ENCODE results near the gene HSD11B1. TPM values are rescaled to one million over a fixed set of nuclear protein-coding genes. Genes with fewer than 3 reads are reported as not detected.

HSD11B1 gene
- total RNA-seq, 1 donor from 2014 or later = not detected

GRCh38 chr1:209706622-209707021 lies 2.0 kb downstream of the HSD11B1 start:
- Mint-ChIP-seq H3K4me3 (ENCODE audit: unreplicated experiment) (no peak overlapping the region), H3K4me1 (ENCODE audit: unreplicated experiment) (no peaks in the 10 kb centered on the region), H3K27me3 (ENCODE audit: unreplicated experiment) (peaks cover 1% of the 10 kb centered on the region), H3K9me3 (ENCODE audit: unreplicated experiment) (no peaks in the 10 kb centered on the region), H3K27ac (ENCODE audit: unreplicated experiment) (no peak overlapping the region), H3K36me3 (ENCODE audit: low read depth, unreplicated experiment) (no peaks in the 10 kb centered on the region)
- TF ChIP-seq CTCF (IDR thresholded peaks at IDR 0.05; ENCODE audit: unreplicated experiment) = no peak
- no peak for DNase-seq (ENCODE audit: low spot score)

- no peaks in the 10 kb centered on the region for H3K4me1 Mint-ChIP-seq (ENCODE audit: unreplicated experiment)
- H3K27me3 Mint-ChIP-seq (ENCODE audit: unreplicated experiment) = peaks cover 1% of the 10 kb centered on the region
- no peak overlapping the region for H3K27ac Mint-ChIP-seq (ENCODE audit: unreplicated experiment)
- no peak for DNase-seq (ENCODE audit: low spot score)
- no peaks in the 10 kb centered on the region for H3K9me3 Mint-ChIP-seq (ENCODE audit: unreplicated experiment)
- H3K36me3 Mint-ChIP-seq (ENCODE audit: low read depth, unreplicated experiment) = no peaks in the 10 kb centered on the region
- no peak for TF ChIP-seq CTCF (IDR thresholded peaks at IDR 0.05; ENCODE audit: unreplicated experiment)
- H3K4me3 Mint-ChIP-seq (ENCODE audit: unreplicated experiment) = no peak overlapping the region
These were observed 2.7 kb downstream of the HSD11B1 start for GRCh38 chr1:209707308-209707707.

GRCh38 chr1:209708297-209708696 lies 3.7 kb downstream of the HSD11B1 start:
- DNase-seq (ENCODE audit: low spot score) = no peak
- no peak overlapping the region for H3K4me3 Mint-ChIP-seq (ENCODE audit: unreplicated experiment)

GRCh38 chr1:209710093-209710492 lies 5.4 kb downstream of the HSD11B1 start:
- no peaks in the 10 kb centered on the region for H3K4me1 Mint-ChIP-seq (ENCODE audit: unreplicated experiment)
- no peaks in the 10 kb centered on the region for H3K36me3 Mint-ChIP-seq (ENCODE audit: low read depth, unreplicated experiment)
- TF ChIP-seq CTCF (IDR thresholded peaks at IDR 0.05; ENCODE audit: unreplicated experiment) = no peak
- no peak overlapping the region for H3K27ac Mint-ChIP-seq (ENCODE audit: unreplicated experiment)
- no peak for DNase-seq (ENCODE audit: low spot score)
- no peaks in the 10 kb centered on the region for H3K9me3 Mint-ChIP-seq (ENCODE audit: unreplicated experiment)
- H3K4me3 Mint-ChIP-seq (ENCODE audit: unreplicated experiment) = no peak overlapping the region
- peaks cover 1% of the 10 kb centered on the region for H3K27me3 Mint-ChIP-seq (ENCODE audit: unreplicated experiment)

More at GRCh38 chr1:209708297-209708696, 3.7 kb downstream of the HSD11B1 start:
- Mint-ChIP-seq H3K27me3 (ENCODE audit: unreplicated experiment) (peaks cover 1% of the 10 kb centered on the region), H3K27ac (ENCODE audit: unreplicated experiment) (no peak overlapping the region), H3K36me3 (ENCODE audit: low read depth, unreplicated experiment) (no peaks in the 10 kb centered on the region), H3K4me1 (ENCODE audit: unreplicated experiment) (no peaks in the 10 kb centered on the region), H3K9me3 (ENCODE audit: unreplicated experiment) (no peaks in the 10 kb centered on the region)
- TF ChIP-seq CTCF (IDR thresholded peaks at IDR 0.05; ENCODE audit: unreplicated experiment) = no peak

GRCh38 chr1:209710847-209711246 lies 6.2 kb downstream of the HSD11B1 start:
- no peak overlapping the region for H3K27ac Mint-ChIP-seq (ENCODE audit: unreplicated experiment)
- no peaks in the 10 kb centered on the region for H3K36me3 Mint-ChIP-seq (ENCODE audit: low read depth, unreplicated experiment)
- H3K4me1 Mint-ChIP-seq (ENCODE audit: unreplicated experiment) = no peaks in the 10 kb centered on the region
- no peak for DNase-seq (ENCODE audit: low spot score)
- no peak overlapping the region for H3K4me3 Mint-ChIP-seq (ENCODE audit: unreplicated experiment)
- TF ChIP-seq CTCF (IDR thresholded peaks at IDR 0.05; ENCODE audit: unreplicated experiment) = no peak
- no peaks in the 10 kb centered on the region for H3K9me3 Mint-ChIP-seq (ENCODE audit: unreplicated experiment)
- peaks cover 1% of the 10 kb centered on the region for H3K27me3 Mint-ChIP-seq (ENCODE audit: unreplicated experiment)

Measured in endothelial cell (in vitro differentiated cells).